ENCODE results near the gene TNS2. TPM values are rescaled to one million over a fixed set of nuclear protein-coding genes. Genes with fewer than 3 reads are reported as not detected.
A peak's percentile ranks its signal among the peaks of the same experiment; 100 is the strongest.

The TNS2 gene
- total and polyA plus RNA-seq, 9 of the 15 experiments (the other 6 are each of a cell fraction or from before 2014, with no cell fraction given): 0.28 to 3.1 (median 1.2) TPM; not detected in 1

GRCh38 chr12:53011889-53012288, 38.0 kb upstream of the TNS2 start:
- TF ChIP-seq RBFOX2 (IDR thresholded peaks at IDR 0.05; ENCODE audit: low read depth, low read length) (peak; percentile 39; the same call in 1 of the 2 replicates), ATF3 (IDR thresholded peaks at IDR 0.05) (no peak), ATF3 (CRISPR knock-in tag; conservative IDR thresholded peaks at IDR 0.05) (no peak)
- peak overlapping the region in 1 of 2 experiments; percentile 20; a peak in 1 of 4 replicates for H3K9ac ChIP-seq (ENCODE audit: insufficient read depth in 1 of 2, low read depth in 2 of 2, low read length in 2 of 2)
- peaks cover 100% of the 10 kb centered on the region for H3K79me2 ChIP-seq (ENCODE audit: control insufficient read depth, insufficient read depth, low read length)
- H2AFZ ChIP-seq (ENCODE audit: low read depth, low read length): no peak overlapping the region
- ATAC-seq: no peak
- H3K4me1 ChIP-seq (replicated peaks in 1 of 2; ENCODE audit: control insufficient read depth in 2 of 2, insufficient read depth in 2 of 2, low read length in 2 of 2): peaks cover 9 to 22% of the 10 kb centered on the region in 2 experiments; a peak in 2 of 5 replicates
- CTCF ChIA-PET (ENCODE audit: low intra/inter-chr PET ratio): no interaction called here
- H4K20me1 ChIP-seq (replicated peaks; ENCODE audit: control insufficient read depth, insufficient read depth, low read length): peaks cover 56% of the 10 kb centered on the region
- no peaks in the 10 kb centered on the region for H3K27me3 ChIP-seq (ENCODE audit: control insufficient read depth in 2 of 2, insufficient read depth in 2 of 2, low read length in 2 of 2)
- in situ Hi-C loops (cut with MboI) (no loop called here), intact Hi-C loops (cut with micrococcal nuclease) (no loop called here)
- BruUV-seq (replicated peaks): no TSS peak
- 58% methylated on average over 3 of the region's 3 CpGs for WGBS (ENCODE audit: insufficient coverage, low coverage, missing lambda C conversion rate)
- no peak overlapping the region for H3K4me2 ChIP-seq (ENCODE audit: insufficient read depth, low read length)
- no peak for FAIRE-seq
- H3K27ac ChIP-seq (ENCODE audit: extremely low read depth, low read depth, low read length): peak overlapping the region; percentile 27; the same call in 1 of the 3 replicates
- POLR2A ChIA-PET: interaction anchor here (2.1 kb wide), 1 partner anchor 12 kb away, joined by 6 read pairs; no protein-coding TSS in a partner anchor
- H3K9me3 ChIP-seq (replicated peaks; ENCODE audit: control insufficient read depth, insufficient read depth, low read depth, low read length): no peaks in the 10 kb centered on the region
- no peak for DNase-seq (ENCODE audit: extremely low read depth in 1 of 4, low spot score in 3 of 4)
- no peaks in the 10 kb centered on the region for H3K9me1 ChIP-seq (ENCODE audit: control insufficient read depth, insufficient read depth, low read length)
- no peak overlapping the region for H3K4me3 ChIP-seq
- H3K36me3 ChIP-seq (ENCODE audit: control insufficient read depth, insufficient read depth, low read length): peaks cover 92% of the 10 kb centered on the region

DNA sequence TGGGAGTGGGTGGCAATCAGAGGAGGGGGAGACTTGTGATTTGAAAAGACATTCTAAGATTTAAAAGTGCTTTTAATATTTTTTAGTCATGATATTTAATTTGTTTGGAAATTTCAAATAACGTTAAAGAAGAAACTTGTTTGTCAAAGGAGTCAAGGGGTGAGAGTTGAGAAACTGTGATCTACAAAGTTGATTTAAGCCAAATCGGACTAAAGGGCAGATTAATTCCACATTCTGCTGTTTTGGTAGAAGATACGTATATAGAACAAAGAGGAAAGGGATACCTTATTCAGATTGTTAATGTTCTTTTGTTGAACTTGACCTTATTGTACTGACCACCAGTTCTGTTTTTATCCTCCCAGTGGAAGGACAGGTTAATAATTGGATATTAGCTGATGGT, 36.9 kb upstream of the TNS2 start:
- POLR2A ChIA-PET: no interaction called here
- H3K36me3 ChIP-seq (ENCODE audit: control insufficient read depth, insufficient read depth, low read length): peaks cover 96% of the 10 kb centered on the region
- WGBS (ENCODE audit: insufficient coverage, low coverage, missing lambda C conversion rate): 95% methylated on average over 3 of the region's 3 CpGs
- no peaks in the 10 kb centered on the region for H3K9me3 ChIP-seq (replicated peaks; ENCODE audit: control insufficient read depth, insufficient read depth, low read depth, low read length)
- peaks cover 99% of the 10 kb centered on the region for H3K79me2 ChIP-seq (ENCODE audit: control insufficient read depth, insufficient read depth, low read length)
- H3K9ac ChIP-seq (ENCODE audit: insufficient read depth in 1 of 2, low read depth in 2 of 2, low read length in 2 of 2): no peak overlapping the region
- in situ Hi-C loops (cut with MboI) (no loop called here), intact Hi-C loops (cut with micrococcal nuclease) (no loop called here)
- CTCF ChIA-PET (ENCODE audit: low intra/inter-chr PET ratio): no interaction called here
- H3K9me1 ChIP-seq (ENCODE audit: control insufficient read depth, insufficient read depth, low read length): no peaks in the 10 kb centered on the region
- no TSS peak for BruUV-seq (replicated peaks)
- no peak overlapping the region for H3K4me2 ChIP-seq (ENCODE audit: insufficient read depth, low read length)
- H2AFZ ChIP-seq (ENCODE audit: low read depth, low read length): no peak overlapping the region
- H3K4me3 ChIP-seq: no peak overlapping the region
- TF ChIP-seq ZNF232 (CRISPR knock-in tag; IDR thresholded peaks at IDR 0.05) (0 out of 2 replicates have a peak, but pooled peaks have one; percentile 15), ZNF280B (CRISPR knock-in tag; IDR thresholded peaks at IDR 0.05) (no peak), FUS (optimal IDR thresholded peaks at IDR 0.05; ENCODE audit: low read depth, low read length) (no peak), ZNF146 (CRISPR knock-in tag; IDR thresholded peaks at IDR 0.05; ENCODE audit: unreplicated experiment) (no peak)
- TF ChIP-seq, protein P1, sequence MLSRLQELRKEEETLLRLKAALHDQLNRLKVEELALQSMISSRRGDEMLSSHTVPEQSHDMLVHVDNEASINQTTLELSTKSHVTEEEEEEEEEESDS (CRISPR knock-in tag; IDR thresholded peaks at IDR 0.05): no peak
- ATAC-seq: no peak
- FAIRE-seq: no peak
- peaks cover 53% of the 10 kb centered on the region for H4K20me1 ChIP-seq (replicated peaks; ENCODE audit: control insufficient read depth, insufficient read depth, low read length)
- H3K27me3 ChIP-seq (ENCODE audit: control insufficient read depth in 2 of 2, insufficient read depth in 2 of 2, low read length in 2 of 2): no peaks in the 10 kb centered on the region
- peaks cover 9 to 22% of the 10 kb centered on the region in 2 experiments; a peak in 2 of 5 replicates for H3K4me1 ChIP-seq (replicated peaks in 1 of 2; ENCODE audit: control insufficient read depth in 2 of 2, insufficient read depth in 2 of 2, low read length in 2 of 2)
- H3K27ac ChIP-seq (ENCODE audit: extremely low read depth, low read depth, low read length): peak overlapping the region; percentile 47; the same call in 1 of the 3 replicates
- no peak for DNase-seq (ENCODE audit: extremely low read depth in 1 of 4, low spot score in 3 of 4)
